Measurements from ENCODE around the gene SYT1.

The SYT1 gene

GRCh38 chr12:79001404-79001803, 136.8 kb downstream of the SYT1 start (continued):
- no peak for TF ChIP-seq KLF17 (tag by site-specific recombination; IDR thresholded peaks at IDR 0.05)

DNA sequence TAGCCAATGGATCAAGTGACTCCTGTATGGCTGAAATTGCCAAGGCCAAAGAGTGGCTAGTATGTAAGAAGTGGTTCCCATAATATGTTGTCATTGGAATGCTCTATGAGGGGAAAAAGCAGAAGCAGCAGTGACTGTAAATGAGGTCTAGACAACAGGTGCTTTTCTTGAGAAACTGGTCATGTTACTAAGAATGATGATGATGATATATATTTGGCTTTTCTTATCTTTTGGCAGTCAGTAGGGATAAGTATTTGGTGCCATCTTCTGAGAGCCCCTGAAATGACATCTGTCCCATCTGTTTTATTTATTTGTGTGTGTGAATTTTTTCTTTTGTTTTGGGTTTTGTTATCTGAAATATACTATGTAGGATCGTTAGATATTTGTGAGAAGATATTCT, 141.7 kb downstream of the SYT1 start:
- no peaks in the 10 kb centered on the region for H3K9me3 ChIP-seq (ENCODE audit: control insufficient read depth, insufficient read depth, low read depth, low read length)
- CTCF ChIA-PET, result interaction anchor here (0.6 to 1.7 kb wide), 4 partner anchors 422 to 723 kb away, joined by 3 to 5 read pairs (median 4); no protein-coding TSS in a partner anchor
- H3K27ac ChIP-seq (ENCODE audit: extremely low read depth, low read depth, low read length), result no peak overlapping the region
- H3K36me3 ChIP-seq (ENCODE audit: control insufficient read depth in 2 of 2, insufficient read depth in 1 of 2, low read length in 2 of 2), result no peaks in the 10 kb centered on the region
- no peaks in the 10 kb centered on the region for H3K4me1 ChIP-seq (ENCODE audit: control insufficient read depth, insufficient read depth, low read length)
- POLR2A ChIA-PET, result no interaction called here
- TF ChIP-seq ZNF560 (tag by site-specific recombination; IDR thresholded peaks at IDR 0.05; ENCODE audit: borderline replicate concordance) (no peak), ZNF585B (tag by site-specific recombination; IDR thresholded peaks at IDR 0.05) (no peak), ZBTB21 (tag by site-specific recombination; IDR thresholded peaks at IDR 0.05) (no peak), TRIM28 (IDR thresholded peaks at IDR 0.05; ENCODE audit: borderline replicate concordance, low read length) (no peak), ZNF133 (tag by site-specific recombination; IDR thresholded peaks at IDR 0.05) (no peak), ZNF239 (tag by site-specific recombination; IDR thresholded peaks at IDR 0.05) (no peak), ZNF776 (tag by site-specific recombination; IDR thresholded peaks at IDR 0.05; ENCODE audit: borderline replicate concordance) (no peak), RBAK (tag by site-specific recombination; IDR thresholded peaks at IDR 0.05) (no peak), ZNF792 (tag by site-specific recombination; IDR thresholded peaks at IDR 0.05) (no peak), OSR2 (tag by site-specific recombination; IDR thresholded peaks at IDR 0.05) (no peak), ZFHX2 (tag by site-specific recombination; conservative IDR thresholded peaks at IDR 0.05) (no peak), ZNF26 (tag by site-specific recombination; IDR thresholded peaks at IDR 0.05) (no peak)
- TF ChIP-seq, protein P1, sequence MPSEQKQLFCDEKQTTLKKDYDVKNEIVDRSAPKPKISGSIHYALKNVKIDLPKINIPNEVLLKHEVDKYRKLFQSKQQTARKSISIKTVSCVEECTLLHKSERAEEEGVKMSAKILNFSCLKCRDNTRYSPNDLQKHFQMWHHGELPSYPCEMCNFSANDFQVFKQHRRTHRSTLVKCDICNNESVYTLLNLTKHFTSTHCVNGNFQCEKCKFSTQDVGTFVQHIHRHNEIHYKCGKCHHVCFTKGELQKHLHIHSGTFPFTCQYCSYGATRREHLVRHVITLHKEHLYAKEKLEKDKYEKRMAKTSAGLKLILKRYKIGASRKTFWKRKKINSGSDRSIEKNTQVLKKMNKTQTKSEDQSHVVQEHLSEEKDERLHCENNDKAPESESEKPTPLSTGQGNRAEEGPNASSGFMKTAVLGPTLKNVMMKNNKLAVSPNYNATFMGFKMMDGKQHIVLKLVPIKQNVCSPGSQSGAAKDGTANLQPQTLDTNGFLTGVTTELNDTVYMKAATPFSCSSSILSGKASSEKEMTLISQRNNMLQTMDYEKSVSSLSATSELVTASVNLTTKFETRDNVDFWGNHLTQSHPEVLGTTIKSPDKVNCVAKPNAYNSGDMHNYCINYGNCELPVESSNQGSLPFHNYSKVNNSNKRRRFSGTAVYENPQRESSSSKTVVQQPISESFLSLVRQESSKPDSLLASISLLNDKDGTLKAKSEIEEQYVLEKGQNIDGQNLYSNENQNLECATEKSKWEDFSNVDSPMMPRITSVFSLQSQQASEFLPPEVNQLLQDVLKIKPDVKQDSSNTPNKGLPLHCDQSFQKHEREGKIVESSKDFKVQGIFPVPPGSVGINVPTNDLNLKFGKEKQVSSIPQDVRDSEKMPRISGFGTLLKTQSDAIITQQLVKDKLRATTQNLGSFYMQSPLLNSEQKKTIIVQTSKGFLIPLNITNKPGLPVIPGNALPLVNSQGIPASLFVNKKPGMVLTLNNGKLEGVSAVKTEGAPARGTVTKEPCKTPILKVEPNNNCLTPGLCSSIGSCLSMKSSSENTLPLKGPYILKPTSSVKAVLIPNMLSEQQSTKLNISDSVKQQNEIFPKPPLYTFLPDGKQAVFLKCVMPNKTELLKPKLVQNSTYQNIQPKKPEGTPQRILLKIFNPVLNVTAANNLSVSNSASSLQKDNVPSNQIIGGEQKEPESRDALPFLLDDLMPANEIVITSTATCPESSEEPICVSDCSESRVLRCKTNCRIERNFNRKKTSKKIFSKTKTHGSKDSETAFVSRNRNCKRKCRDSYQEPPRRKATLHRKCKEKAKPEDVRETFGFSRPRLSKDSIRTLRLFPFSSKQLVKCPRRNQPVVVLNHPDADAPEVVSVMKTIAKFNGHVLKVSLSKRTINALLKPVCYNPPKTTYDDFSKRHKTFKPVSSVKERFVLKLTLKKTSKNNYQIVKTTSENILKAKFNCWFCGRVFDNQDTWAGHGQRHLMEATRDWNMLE (tag by site-specific recombination; conservative IDR thresholded peaks at IDR 0.05; ENCODE audit: low read depth), result no peak
- TF ChIP-seq, protein P2, sequence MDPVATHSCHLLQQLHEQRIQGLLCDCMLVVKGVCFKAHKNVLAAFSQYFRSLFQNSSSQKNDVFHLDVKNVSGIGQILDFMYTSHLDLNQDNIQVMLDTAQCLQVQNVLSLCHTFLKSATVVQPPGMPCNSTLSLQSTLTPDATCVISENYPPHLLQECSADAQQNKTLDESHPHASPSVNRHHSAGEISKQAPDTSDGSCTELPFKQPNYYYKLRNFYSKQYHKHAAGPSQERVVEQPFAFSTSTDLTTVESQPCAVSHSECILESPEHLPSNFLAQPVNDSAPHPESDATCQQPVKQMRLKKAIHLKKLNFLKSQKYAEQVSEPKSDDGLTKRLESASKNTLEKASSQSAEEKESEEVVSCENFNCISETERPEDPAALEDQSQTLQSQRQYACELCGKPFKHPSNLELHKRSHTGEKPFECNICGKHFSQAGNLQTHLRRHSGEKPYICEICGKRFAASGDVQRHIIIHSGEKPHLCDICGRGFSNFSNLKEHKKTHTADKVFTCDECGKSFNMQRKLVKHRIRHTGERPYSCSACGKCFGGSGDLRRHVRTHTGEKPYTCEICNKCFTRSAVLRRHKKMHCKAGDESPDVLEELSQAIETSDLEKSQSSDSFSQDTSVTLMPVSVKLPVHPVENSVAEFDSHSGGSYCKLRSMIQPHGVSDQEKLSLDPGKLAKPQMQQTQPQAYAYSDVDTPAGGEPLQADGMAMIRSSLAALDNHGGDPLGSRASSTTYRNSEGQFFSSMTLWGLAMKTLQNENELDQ (tag by site-specific recombination; IDR thresholded peaks at IDR 0.05; ENCODE audit: low read depth), result no peak
- TF ChIP-seq, protein P3, sequence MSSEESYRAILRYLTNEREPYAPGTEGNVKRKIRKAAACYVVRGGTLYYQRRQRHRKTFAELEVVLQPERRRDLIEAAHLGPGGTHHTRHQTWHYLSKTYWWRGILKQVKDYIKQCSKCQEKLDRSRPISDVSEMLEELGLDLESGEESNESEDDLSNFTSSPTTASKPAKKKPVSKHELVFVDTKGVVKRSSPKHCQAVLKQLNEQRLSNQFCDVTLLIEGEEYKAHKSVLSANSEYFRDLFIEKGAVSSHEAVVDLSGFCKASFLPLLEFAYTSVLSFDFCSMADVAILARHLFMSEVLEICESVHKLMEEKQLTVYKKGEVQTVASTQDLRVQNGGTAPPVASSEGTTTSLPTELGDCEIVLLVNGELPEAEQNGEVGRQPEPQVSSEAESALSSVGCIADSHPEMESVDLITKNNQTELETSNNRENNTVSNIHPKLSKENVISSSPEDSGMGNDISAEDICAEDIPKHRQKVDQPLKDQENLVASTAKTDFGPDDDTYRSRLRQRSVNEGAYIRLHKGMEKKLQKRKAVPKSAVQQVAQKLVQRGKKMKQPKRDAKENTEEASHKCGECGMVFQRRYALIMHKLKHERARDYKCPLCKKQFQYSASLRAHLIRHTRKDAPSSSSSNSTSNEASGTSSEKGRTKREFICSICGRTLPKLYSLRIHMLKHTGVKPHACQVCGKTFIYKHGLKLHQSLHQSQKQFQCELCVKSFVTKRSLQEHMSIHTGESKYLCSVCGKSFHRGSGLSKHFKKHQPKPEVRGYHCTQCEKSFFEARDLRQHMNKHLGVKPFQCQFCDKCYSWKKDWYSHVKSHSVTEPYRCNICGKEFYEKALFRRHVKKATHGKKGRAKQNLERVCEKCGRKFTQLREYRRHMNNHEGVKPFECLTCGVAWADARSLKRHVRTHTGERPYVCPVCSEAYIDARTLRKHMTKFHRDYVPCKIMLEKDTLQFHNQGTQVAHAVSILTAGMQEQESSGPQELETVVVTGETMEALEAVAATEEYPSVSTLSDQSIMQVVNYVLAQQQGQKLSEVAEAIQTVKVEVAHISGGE (tag by site-specific recombination; conservative IDR thresholded peaks at IDR 0.05; ENCODE audit: low read depth), result no peak
- TF ChIP-seq, protein P4, sequence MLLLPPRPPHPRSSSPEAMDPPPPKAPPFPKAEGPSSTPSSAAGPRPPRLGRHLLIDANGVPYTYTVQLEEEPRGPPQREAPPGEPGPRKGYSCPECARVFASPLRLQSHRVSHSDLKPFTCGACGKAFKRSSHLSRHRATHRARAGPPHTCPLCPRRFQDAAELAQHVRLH (tag by site-specific recombination; IDR thresholded peaks at IDR 0.05), result no peak
- TF ChIP-seq, protein P5, sequence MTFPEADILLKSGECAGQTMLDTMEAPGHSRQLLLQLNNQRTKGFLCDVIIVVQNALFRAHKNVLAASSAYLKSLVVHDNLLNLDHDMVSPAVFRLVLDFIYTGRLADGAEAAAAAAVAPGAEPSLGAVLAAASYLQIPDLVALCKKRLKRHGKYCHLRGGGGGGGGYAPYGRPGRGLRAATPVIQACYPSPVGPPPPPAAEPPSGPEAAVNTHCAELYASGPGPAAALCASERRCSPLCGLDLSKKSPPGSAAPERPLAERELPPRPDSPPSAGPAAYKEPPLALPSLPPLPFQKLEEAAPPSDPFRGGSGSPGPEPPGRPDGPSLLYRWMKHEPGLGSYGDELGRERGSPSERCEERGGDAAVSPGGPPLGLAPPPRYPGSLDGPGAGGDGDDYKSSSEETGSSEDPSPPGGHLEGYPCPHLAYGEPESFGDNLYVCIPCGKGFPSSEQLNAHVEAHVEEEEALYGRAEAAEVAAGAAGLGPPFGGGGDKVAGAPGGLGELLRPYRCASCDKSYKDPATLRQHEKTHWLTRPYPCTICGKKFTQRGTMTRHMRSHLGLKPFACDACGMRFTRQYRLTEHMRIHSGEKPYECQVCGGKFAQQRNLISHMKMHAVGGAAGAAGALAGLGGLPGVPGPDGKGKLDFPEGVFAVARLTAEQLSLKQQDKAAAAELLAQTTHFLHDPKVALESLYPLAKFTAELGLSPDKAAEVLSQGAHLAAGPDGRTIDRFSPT (tag by site-specific recombination; IDR thresholded peaks at IDR 0.05), result no peak
- H3K4me3 ChIP-seq (ENCODE audit: low read depth, low read length), result no peak overlapping the region

Measured in HEK293 (cell line).